ENCODE measurements around the gene KAT2B. TPM values are rescaled to one million over a fixed set of nuclear protein-coding genes. Genes with fewer than 3 reads are reported as not detected.

KAT2B gene
- total and polyA plus RNA-seq, 2 of the 13 experiments (the other 11 are each of a cell fraction or from before 2014, with no cell fraction given), result 0.97 to 1.7 TPM

DNA sequence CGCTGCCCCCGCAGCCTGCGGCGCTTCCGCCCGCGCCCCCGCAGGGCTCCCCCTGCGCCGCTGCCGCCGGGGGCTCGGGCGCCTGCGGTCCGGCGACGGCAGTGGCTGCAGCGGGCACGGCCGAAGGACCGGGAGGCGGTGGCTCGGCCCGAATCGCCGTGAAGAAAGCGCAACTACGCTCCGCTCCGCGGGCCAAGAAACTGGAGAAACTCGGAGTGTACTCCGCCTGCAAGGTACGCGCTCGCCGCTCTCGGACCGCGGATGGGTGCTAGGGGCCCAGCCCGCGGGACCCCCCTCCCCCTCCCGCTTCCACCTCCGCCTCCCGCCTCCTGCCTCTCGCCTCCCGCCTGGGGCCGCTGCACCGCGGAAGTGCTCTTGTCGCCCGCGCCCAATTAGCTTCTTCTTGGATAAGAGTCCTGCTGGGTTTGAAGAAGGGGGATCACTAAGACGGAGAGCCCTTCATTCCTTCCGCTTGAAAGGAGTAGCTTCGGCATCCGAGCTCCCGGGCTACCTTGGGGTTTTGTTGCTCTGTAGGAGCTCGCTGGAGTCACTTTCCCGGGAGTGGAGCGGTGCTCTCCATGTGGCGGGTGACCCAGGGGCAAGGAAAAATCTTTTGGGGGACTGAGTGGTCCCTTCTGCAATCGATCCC is 426 bp downstream of the KAT2B start (continued):
- TF ChIP-seq ZFY (CRISPR knock-in tag; IDR thresholded peaks at IDR 0.05) (no peak), ZFP36 (IDR thresholded peaks at IDR 0.05; ENCODE audit: borderline replicate concordance, low read depth, low read length, partially characterized antibody) (no peak), UBTF (CRISPR knock-in tag; IDR thresholded peaks at IDR 0.05) (peak; percentile 65), SOX5 (CRISPR knock-in tag; IDR thresholded peaks at IDR 0.05; ENCODE audit: borderline replicate concordance) (no peak), ZNF75D (CRISPR knock-in tag; IDR thresholded peaks at IDR 0.05; ENCODE audit: borderline replicate concordance) (no peak), TFDP1 (CRISPR knock-in tag; IDR thresholded peaks at IDR 0.05; ENCODE audit: borderline replicate concordance) (peak; percentile 32; the same call in 1 of the 2 replicates), ZUFSP (CRISPR knock-in tag; IDR thresholded peaks at IDR 0.05; ENCODE audit: borderline replicate concordance) (no peak), U2AF1 (optimal IDR thresholded peaks at IDR 0.05; ENCODE audit: low read depth, low read length) (no peak), PHF5A (CRISPR knock-in tag; IDR thresholded peaks at IDR 0.05; ENCODE audit: low read depth, unreplicated experiment) (no peak), USF2 (IDR thresholded peaks at IDR 0.05; ENCODE audit: low read depth, low read length) (no peak), USF2 (CRISPR knock-in tag; IDR thresholded peaks at IDR 0.05; ENCODE audit: borderline replicate concordance) (no peak), ZNF501 (CRISPR knock-in tag; IDR thresholded peaks at IDR 0.05) (no peak), ZNF589 (CRISPR knock-in tag; conservative IDR thresholded peaks at IDR 0.05) (no peak), ZNF563 (CRISPR knock-in tag; IDR thresholded peaks at IDR 0.05) (no peak)
- TF ChIP-seq, protein P1, sequence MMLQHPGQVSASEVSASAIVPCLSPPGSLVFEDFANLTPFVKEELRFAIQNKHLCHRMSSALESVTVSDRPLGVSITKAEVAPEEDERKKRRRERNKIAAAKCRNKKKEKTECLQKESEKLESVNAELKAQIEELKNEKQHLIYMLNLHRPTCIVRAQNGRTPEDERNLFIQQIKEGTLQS (CRISPR knock-in tag; IDR thresholded peaks at IDR 0.05), result no peak
- TF ChIP-seq, protein P2, sequence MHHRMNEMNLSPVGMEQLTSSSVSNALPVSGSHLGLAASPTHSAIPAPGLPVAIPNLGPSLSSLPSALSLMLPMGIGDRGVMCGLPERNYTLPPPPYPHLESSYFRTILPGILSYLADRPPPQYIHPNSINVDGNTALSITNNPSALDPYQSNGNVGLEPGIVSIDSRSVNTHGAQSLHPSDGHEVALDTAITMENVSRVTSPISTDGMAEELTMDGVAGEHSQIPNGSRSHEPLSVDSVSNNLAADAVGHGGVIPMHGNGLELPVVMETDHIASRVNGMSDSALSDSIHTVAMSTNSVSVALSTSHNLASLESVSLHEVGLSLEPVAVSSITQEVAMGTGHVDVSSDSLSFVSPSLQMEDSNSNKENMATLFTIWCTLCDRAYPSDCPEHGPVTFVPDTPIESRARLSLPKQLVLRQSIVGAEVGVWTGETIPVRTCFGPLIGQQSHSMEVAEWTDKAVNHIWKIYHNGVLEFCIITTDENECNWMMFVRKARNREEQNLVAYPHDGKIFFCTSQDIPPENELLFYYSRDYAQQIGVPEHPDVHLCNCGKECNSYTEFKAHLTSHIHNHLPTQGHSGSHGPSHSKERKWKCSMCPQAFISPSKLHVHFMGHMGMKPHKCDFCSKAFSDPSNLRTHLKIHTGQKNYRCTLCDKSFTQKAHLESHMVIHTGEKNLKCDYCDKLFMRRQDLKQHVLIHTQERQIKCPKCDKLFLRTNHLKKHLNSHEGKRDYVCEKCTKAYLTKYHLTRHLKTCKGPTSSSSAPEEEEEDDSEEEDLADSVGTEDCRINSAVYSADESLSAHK (CRISPR knock-in tag; IDR thresholded peaks at IDR 0.05; ENCODE audit: borderline replicate concordance), result no peak
- TF ChIP-seq, protein P3, sequence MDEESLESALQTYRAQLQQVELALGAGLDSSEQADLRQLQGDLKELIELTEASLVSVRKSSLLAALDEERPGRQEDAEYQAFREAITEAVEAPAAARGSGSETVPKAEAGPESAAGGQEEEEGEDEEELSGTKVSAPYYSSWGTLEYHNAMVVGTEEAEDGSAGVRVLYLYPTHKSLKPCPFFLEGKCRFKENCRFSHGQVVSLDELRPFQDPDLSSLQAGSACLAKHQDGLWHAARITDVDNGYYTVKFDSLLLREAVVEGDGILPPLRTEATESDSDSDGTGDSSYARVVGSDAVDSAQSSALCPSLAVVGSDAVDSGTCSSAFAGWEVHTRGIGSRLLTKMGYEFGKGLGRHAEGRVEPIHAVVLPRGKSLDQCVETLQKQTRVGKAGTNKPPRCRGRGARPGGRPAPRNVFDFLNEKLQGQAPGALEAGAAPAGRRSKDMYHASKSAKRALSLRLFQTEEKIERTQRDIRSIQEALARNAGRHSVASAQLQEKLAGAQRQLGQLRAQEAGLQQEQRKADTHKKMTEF (CRISPR knock-in tag; IDR thresholded peaks at IDR 0.05), result no peak
